H1 (cell line): ENCODE data around the gene CEBPG. TPM values are rescaled to one million over a fixed set of nuclear protein-coding genes. Genes with fewer than 3 reads are reported as not detected.

Experiments
- CTCF ChIA-PET: fragments of 300-600 bp; sonication (Branson Sonifier 250); formaldehyde crosslinking; loops from one replicate; lab custom pipeline; 2021; ENCODE audit not compliant: partially characterized antibody; lab: Charles Lee
- POLR2A ChIA-PET: fragments of 300-600 bp; sonication (Branson Sonifier 250); formaldehyde crosslinking; loops from one replicate; lab custom pipeline; 2021; ENCODE audit warnings: inconsistent platforms; ENCODE audit not compliant: partially characterized antibody; lab: Charles Lee
- DNase-seq, 2 experiments: peaks; one replicate each; pipeline versions ENCODE4 v3.0.0 to v3.0.0-alpha.2; 2010 to 2022; ENCODE audit warnings: low spot score in 2 of 2, low read depth in 1 of 2, mixed read lengths in 1 of 2
- FAIRE-seq: peaks from 2 replicates; lab custom pipeline; 2011; peaks lifted over from hg19 to GRCh38; lab: Jason Lieb, UNC
- H2AFZ ChIP-seq: 2 replicates; pipeline ENCODE4 v1.8.1; 2012; ENCODE audit warnings: low read length, inconsistent platforms
- H2AK5ac ChIP-seq: 2 replicates; pipeline ENCODE4 v1.6.1; 2013; ENCODE audit warnings: low read depth, low read length
- H2BK120ac ChIP-seq: replicated peaks from 2 replicates; pipeline ENCODE3; 2013; ENCODE audit warnings: low read depth, low read length, inconsistent platforms
- H2BK12ac ChIP-seq: 2 replicates; pipeline ENCODE4 v1.6.1; 2013; ENCODE audit warnings: low read depth, low read length
- H2BK15ac ChIP-seq: 2 replicates; pipeline ENCODE4 v1.6.1; 2013; ENCODE audit warnings: low read length
- H2BK20ac ChIP-seq: 2 replicates; pipeline ENCODE4 v1.6.1; 2013; ENCODE audit warnings: low read length
- H2BK5ac ChIP-seq: 2 replicates; pipeline ENCODE4 v1.6.1; 2013; ENCODE audit warnings: low read depth, low read length
- H3K14ac ChIP-seq: 2 replicates; pipeline ENCODE4 v1.6.1; 2013; ENCODE audit warnings: inconsistent platforms; ENCODE audit not compliant: insufficient read length
- H3K18ac ChIP-seq: 2 replicates; pipeline ENCODE4 v1.6.1; 2013; ENCODE audit warnings: low read length; ENCODE audit errors: extremely low read depth
- H3K23ac ChIP-seq: 2 replicates; pipeline ENCODE4 v1.6.1; 2013; ENCODE audit warnings: inconsistent platforms; ENCODE audit not compliant: insufficient read length
- H3K23me2 ChIP-seq: 2 replicates; pipeline ENCODE4 v1.6.1; 2013; ENCODE audit warnings: low read depth, low read length
- H3K27ac ChIP-seq: 2 replicates; pipeline ENCODE4 v1.6.1; 2011; ENCODE audit warnings: low read depth, low read length, inconsistent platforms
- H3K27me3 ChIP-seq, 4 experiments: replicated peaks in 1 of 4; 1 replicate in 1 of 4; 2 replicates in 3 of 4; pipeline versions ENCODE4 v1.6.1 to v1.8.1; 2011 to 2013; ENCODE audit warnings: low read length in 3 of 4, mild to moderate bottlenecking in 3 of 4, inconsistent platforms in 2 of 4, mixed read lengths in 2 of 4, moderate library complexity in 1 of 4; ENCODE audit not compliant: control insufficient read depth in 3 of 4, insufficient read depth in 3 of 4; ENCODE audit errors: extremely low read depth in 1 of 4
- H3K36me3 ChIP-seq, 4 experiments: 2 replicates each; pipeline versions ENCODE4 v1.6.1 to v1.8.1; 2011 to 2013; ENCODE audit warnings: mild to moderate bottlenecking in 4 of 4, low read length in 3 of 4, moderate library complexity in 2 of 4, control low read depth in 1 of 4, inconsistent platforms in 1 of 4; ENCODE audit not compliant: insufficient read depth in 4 of 4, control insufficient read depth in 2 of 4
- H3K4ac ChIP-seq: replicated peaks from 2 replicates; pipeline ENCODE3; 2013; ENCODE audit warnings: low read length, low read depth, mixed read lengths, inconsistent platforms; ENCODE audit not compliant: insufficient read length
- H3K4me1 ChIP-seq, 4 experiments: replicated peaks in 1 of 4; 1 replicate in 1 of 4; 2 replicates in 3 of 4; pipeline versions ENCODE4 v1.6.1 to v1.8.1; 2011 to 2013; ENCODE audit warnings: low read length in 3 of 4, inconsistent platforms in 2 of 4, mixed read lengths in 1 of 4; ENCODE audit not compliant: insufficient read depth in 4 of 4, control insufficient read depth in 3 of 4
- H3K4me2 ChIP-seq, 2 experiments: 2 replicates each; pipeline versions ENCODE4 v1.6.1 to v1.8.1; 2011 to 2013; ENCODE audit warnings: low read depth in 2 of 2, low read length in 2 of 2, control low read depth in 1 of 2, inconsistent platforms in 1 of 2, mild to moderate bottlenecking in 1 of 2; ENCODE audit not compliant: insufficient read depth in 1 of 2
- H3K4me3 ChIP-seq, 4 experiments: fragments of 200-600, 300-600 bp in 1 of 4; sonication (generic), shearing (Covaris generic), sonication (Bioruptor Twin) in 1 of 4; 2 replicates each; pipeline versions ENCODE4 v1.5.1 to v1.8.1; 2011 to 2016; ENCODE audit warnings: low read length in 4 of 4, low read depth in 3 of 4, control low read depth in 2 of 4, inconsistent platforms in 2 of 4, mild to moderate bottlenecking in 2 of 4, mixed read lengths in 1 of 4, moderate library complexity in 1 of 4; ENCODE audit not compliant: insufficient read depth in 2 of 4; ENCODE audit errors: extremely low read depth in 1 of 4
- H3K56ac ChIP-seq: replicated peaks from 2 replicates; pipeline ENCODE3; 2013; ENCODE audit warnings: low read depth, mild to moderate bottlenecking, mixed read lengths, low read length, inconsistent platforms; ENCODE audit not compliant: insufficient read length
- H3K79me1 ChIP-seq: 2 replicates; pipeline ENCODE4 v1.6.1; 2013; ENCODE audit warnings: low read depth, low read length, control low read depth
- H3K79me2 ChIP-seq, 2 experiments: 2 replicates each; pipeline versions ENCODE4 v1.6.1 to v1.8.1; 2012 to 2013; ENCODE audit warnings: low read length in 2 of 2, mild to moderate bottlenecking in 2 of 2, inconsistent platforms in 1 of 2; ENCODE audit not compliant: insufficient read depth in 2 of 2, control insufficient read depth in 1 of 2
- H3K9ac ChIP-seq, 4 experiments: replicated peaks in 1 of 4; 1 replicate in 1 of 4; 2 replicates in 3 of 4; pipeline versions ENCODE4 v1.6.1 to v1.8.1; 2011 to 2013; ENCODE audit warnings: low read depth in 3 of 4, low read length in 3 of 4, control low read depth in 2 of 4, mild to moderate bottlenecking in 2 of 4, moderate library complexity in 2 of 4, inconsistent platforms in 1 of 4; ENCODE audit errors: extremely low read depth in 1 of 4
- H3K9me3 ChIP-seq, 2 experiments: 2 replicates each; pipeline versions ENCODE4 v1.6.1 to v1.8.1; 2012 to 2013; ENCODE audit warnings: mild to moderate bottlenecking in 2 of 2, moderate library complexity in 2 of 2, control low read depth in 1 of 2, inconsistent platforms in 1 of 2, low read depth in 1 of 2, low read length in 1 of 2, mixed read lengths in 1 of 2; ENCODE audit not compliant: insufficient read depth in 2 of 2
- H4K20me1 ChIP-seq, 2 experiments: replicated peaks in 1 of 2; 2 replicates each; pipeline versions ENCODE3 to v1.8.1; 2011 to 2013; ENCODE audit warnings: inconsistent platforms in 2 of 2, low read length in 2 of 2, mild to moderate bottlenecking in 1 of 2; ENCODE audit not compliant: insufficient read depth in 2 of 2, control insufficient read depth in 1 of 2
- H4K5ac ChIP-seq: 2 replicates; pipeline ENCODE4 v1.6.1; 2013; ENCODE audit warnings: low read length, low read depth, mixed read lengths, inconsistent platforms; ENCODE audit not compliant: insufficient read length
- H4K8ac ChIP-seq: 2 replicates; pipeline ENCODE4 v1.8.0; 2013; ENCODE audit warnings: mild to moderate bottlenecking, moderate library complexity, low read length, inconsistent platforms; ENCODE audit not compliant: insufficient read depth; ENCODE audit errors: extremely low read depth
- H4K91ac ChIP-seq: replicated peaks from 2 replicates; pipeline ENCODE3; 2013; ENCODE audit warnings: low read length, mixed read lengths, inconsistent platforms; ENCODE audit not compliant: insufficient read length
- EZH2 ChIP-seq: fragments of 200-600 bp; sonication (generic); IDR thresholded peaks from 2 replicates; pipeline ENCODE4 v1.7.1; 2012; ENCODE audit warnings: low read depth, mild to moderate bottlenecking, moderate library complexity, low read length, inconsistent platforms; ENCODE audit not compliant: severe bottlenecking
- JUN ChIP-seq: IDR thresholded peaks from 2 replicates; pipeline ENCODE4 v1.6.1; 2011; ENCODE audit warnings: low read depth, mild to moderate bottlenecking, improper control_type of control experiment, low read length
- SIN3A ChIP-seq, 2 experiments: IDR thresholded peaks in 1 of 2; conservative IDR thresholded peaks in 1 of 2; 2 replicates each; pipeline ENCODE4 v1.6.1; 2011 to 2012; ENCODE audit warnings: low read length in 2 of 2, improper control_type of control experiment in 1 of 2, low read depth in 1 of 2, mild to moderate bottlenecking in 1 of 2
- TEAD4 ChIP-seq: IDR thresholded peaks from 2 replicates; pipeline ENCODE4 v1.6.1; 2012; ENCODE audit warnings: low read depth, low read length, inconsistent platforms, mixed read lengths
- WGBS, 2 experiments: shearing (Covaris generic) in 1 of 2; methylation state at CpG; one replicate each; pipeline versions ENCODE4 v1.1.6 to v1.1.7; 2013 to 2015; ENCODE audit warnings: low lambda C conversion rate in 2 of 2, mixed read lengths in 2 of 2, inconsistent platforms in 1 of 2, low coverage in 1 of 2, missing lambda C conversion rate in 1 of 2; ENCODE audit not compliant: insufficient replicate concordance in 2 of 2, insufficient coverage in 1 of 2, insufficient read length in 1 of 2; ENCODE audit errors: extremely low coverage in 1 of 2, missing lambda C conversion rate in 1 of 2; 5-methylcytosine and 5-hydroxymethylcytosine counted together
- polyA plus RNA-seq, 7 experiments: library from polyadenylated mRNA; depleted of rRNA in 3 of 7; stranded (reverse) in 5 of 7; unstranded in 2 of 7; fragments of >200 nt in 5 of 7; fragments of 200-250 nt in 2 of 7; gene quantifications; 1 replicate in 5 of 7; 2 replicates in 1 of 7; 4 replicates in 1 of 7; pipeline versions ENCODE4 v1.2.1 to v1.2.3, GENCODE V29; 2011 to 2013; ENCODE audit warnings: missing spikeins in 2 of 7, mixed read lengths in 2 of 7
- total RNA-seq: library from RNA; stranded (reverse); fragmentation: NEBNext Ultra II Directional; extraction: Animal tissue kit (Norgen Biotek cat#: 25700); gene quantifications from 2 replicates; pipeline ENCODE4 v1.2.1, GENCODE V29; 2021

CEBPG gene
- total and polyA plus RNA-seq, 2 of the 8 experiments (the other 6 are each of a cell fraction or from before 2014, with no cell fraction given), result 12.3 to 35.4 TPM

- Histone ChIP-seq H3K79me1 (no peaks in the 10 kb centered on the region), H2AFZ (no peak overlapping the region), H3K4me3 (no peak overlapping the region)
- TF ChIP-seq SIN3A (conservative IDR thresholded peaks at IDR 0.05 in 1 of 2, IDR thresholded peaks at IDR 0.05 in 1 of 2; ENCODE audit: low read depth in 1 of 2, low read length in 2 of 2) (no peak), TEAD4 (no peak), EZH2 (no peak), JUN (no peak)
- TF ChIP-seq, all 59 proteins: peak for 0
- FAIRE-seq, result no peak
- ChIA-PET CTCF (interaction anchor here (0.5 to 24.5 kb wide), 34 partner anchors 8 to 372 kb away, joined by 3 to 426 read pairs (median 4); no protein-coding TSS in a partner anchor), POLR2A (interaction anchor here (0.6 to 2.0 kb wide), 4 partner anchors 11 to 275 kb away, joined by 3 to 6 read pairs (median 5); partner anchors contain the start of gene CEBPG)
- Histone ChIP-seq H3K27me3 (no peaks in the 10 kb centered on the region), H2BK20ac (no peak overlapping the region), H3K27ac (no peak overlapping the region), H3K79me2 (no peaks in the 10 kb centered on the region), H3K4me1 (peaks cover 0 to 6% (median 5%) of the 10 kb centered on the region in 4 experiments; a peak in 5 of 7 replicates), H3K4ac (no peak overlapping the region), H3K56ac (no peak overlapping the region), H3K23ac (no peak overlapping the region), H3K36me3 (no peaks in the 10 kb centered on the region), H4K91ac (peak overlapping the region; percentile 54), H3K23me2 (no peaks in the 10 kb centered on the region), H4K5ac (no peak overlapping the region), H3K9ac (no peak overlapping the region), H2BK120ac (no peak overlapping the region), H2BK5ac (peak overlapping the region; percentile 68), H2AK5ac (peak overlapping the region; percentile 67; the same call in 1 of the 2 replicates), H2BK15ac (no peak overlapping the region), H3K4me2 (no peak overlapping the region), H4K8ac (no peak overlapping the region), H3K14ac (no peak overlapping the region), H3K9me3 (no peaks in the 10 kb centered on the region), H4K20me1 (peaks cover 2 to 7% of the 10 kb centered on the region in 2 experiments), H2BK12ac (no peak overlapping the region), H3K18ac (peak overlapping the region; percentile 71; the same call in 1 of the 2 replicates)
- WGBS, 2 experiments, result 88% methylated on average over 32 of the region's 34 CpGs; no CpG with 5 or more reads in 1 of the 2 experiments
- DNase-seq, result no peak
Observed at GRCh38 chr19:33405553-33406461, 32.3 kb downstream of the CEBPG start.
